Gastroesophageal sphincter (tissue), 4 donors: ENCODE measurements around the gene TLX1. TPM values are rescaled to one million over a fixed set of nuclear protein-coding genes. Genes with fewer than 3 reads are reported as not detected.
A peak's percentile ranks its signal among the peaks of the same experiment; 100 is the strongest.

Source experiments
- ATAC-seq: fragments of 150-250 bp; one replicate; pipeline ENCODE4 v1.9.1; 2016; ENCODE audit warnings: mild to moderate bottlenecking, moderate library complexity
- H3K27ac ChIP-seq, 4 donors: fragments of 200-600 bp; sonication (generic) in 3 of 4; 1 replicate in 3 of 4; 2 replicates in 1 of 4; pipeline ENCODE4 v1.5.1; 2016 to 2019
- H3K27me3 ChIP-seq: fragments of 200-600 bp; sonication (generic); one replicate; pipeline ENCODE4 v1.5.1; 2019
- H3K36me3 ChIP-seq, 2 donors: fragments of 200-600 bp; sonication (generic); one replicate each; pipeline ENCODE4 v1.5.1; 2019; ENCODE audit warnings: control low read depth in 1 of 2
- H3K4me1 ChIP-seq, 3 donors: fragments of 200-600 bp; sonication (generic); 1 replicate in 2 of 3; 2 replicates in 1 of 3; pipeline ENCODE4 v1.5.1; 2016 to 2019; ENCODE audit warnings: control low read depth in 2 of 3
- H3K4me3 ChIP-seq, 2 donors: fragments of 200-600 bp; sonication (generic); one replicate each; pipeline ENCODE4 v1.5.1; 2019; ENCODE audit warnings: mild to moderate bottlenecking in 1 of 2, moderate library complexity in 1 of 2
- H3K9me3 ChIP-seq, 3 donors: fragments of 200-600 bp; sonication (generic); one replicate each; pipeline ENCODE4 v1.5.1; 2017 to 2019; ENCODE audit warnings: control low read depth in 2 of 3
- CTCF ChIP-seq, 4 experiments: fragments of 200-600 bp in 2 of 4; fragments of 450-650 bp in 2 of 4; sonication (generic) in 1 of 4; IDR thresholded peaks; one replicate each; pipeline ENCODE4 v1.5.1; 2017 to 2019; ENCODE audit warnings: antibody characterized with exemption in 4 of 4, mild to moderate bottlenecking in 2 of 4, moderate library complexity in 2 of 4
- EP300 ChIP-seq: sonication (generic); formaldehyde crosslinking; IDR thresholded peaks from one replicate; pipeline ENCODE4 v1.6.1; 2017; ENCODE audit warnings: antibody characterized with exemption, mild to moderate bottlenecking
- POLR2A ChIP-seq, 2 donors: fragments of 450-650 bp; IDR thresholded peaks; one replicate each; pipeline ENCODE4 v1.6.1; 2017; ENCODE audit warnings: antibody characterized with exemption in 2 of 2, mild to moderate bottlenecking in 2 of 2, moderate library complexity in 1 of 2
- POLR2AphosphoS5 ChIP-seq: sonication (generic); formaldehyde crosslinking; IDR thresholded peaks from one replicate; pipeline ENCODE4 v1.6.1; 2017; ENCODE audit warnings: antibody characterized with exemption
- WGBS, 2 donors: methylation state at CpG; one replicate each; pipeline ENCODE4 v1.1.5; 2018; ENCODE audit warnings: low coverage in 1 of 2; 5-methylcytosine and 5-hydroxymethylcytosine counted together
- total RNA-seq, 4 donors: library from RNA; depleted of rRNA; stranded (reverse); fragments of >200 nt; gene quantifications; one replicate each; pipeline ENCODE4 v1.1.0, GENCODE V29; 2016

Gene TLX1
- total RNA-seq, 4 donors from 2014 or later: not detected

- H3K4me3 ChIP-seq: peak overlapping the region in 1 of 2 donors; percentile 35
- no peak overlapping the region for H3K27ac ChIP-seq
- no peak for ATAC-seq
These were observed 7.8 kb upstream of the TLX1 start for GRCh38 chr10:101123085-101123814.

GRCh38 chr10:101123815-101124617 lies 7.1 kb upstream of the TLX1 start:
- no peak for ATAC-seq
- peaks cover 0 to 32% (median 14%) of the 10 kb centered on the region in 3 donors for H3K4me1 ChIP-seq
- 7 to 26% methylated on average over 2 to 4 of the region's 13 CpGs for WGBS, 2 donors
- no peak for TF ChIP-seq POLR2A (IDR thresholded peaks at IDR 0.05)
- no peak for TF ChIP-seq EP300
- TF ChIP-seq POLR2AphosphoS5: no peak
- no peak for TF ChIP-seq CTCF (IDR thresholded peaks at IDR 0.05)
- H3K4me3 ChIP-seq: no peak overlapping the region
- no peaks in the 10 kb centered on the region for H3K36me3 ChIP-seq
- H3K27me3 ChIP-seq: peaks cover 99% of the 10 kb centered on the region
- H3K9me3 ChIP-seq: no peaks in the 10 kb centered on the region
- H3K27ac ChIP-seq: no peak overlapping the region

More at GRCh38 chr10:101123085-101123814, 7.8 kb upstream of the TLX1 start:
- Histone ChIP-seq H3K4me1 (peaks cover 0 to 32% (median 14%) of the 10 kb centered on the region in 3 donors), H3K9me3 (no peaks in the 10 kb centered on the region), H3K36me3 (no peaks in the 10 kb centered on the region), H3K27me3 (peaks cover 99% of the 10 kb centered on the region)
- WGBS, 2 donors: 0% methylated on average over 1 of the region's 58 CpGs; no CpG with 5 or more reads in 1 of the 2 donors
- TF ChIP-seq POLR2A (IDR thresholded peaks at IDR 0.05): no peak
- no peak for TF ChIP-seq CTCF (IDR thresholded peaks at IDR 0.05)
- TF ChIP-seq POLR2AphosphoS5: no peak
- no peak for TF ChIP-seq EP300

GRCh38 chr10:101124933-101125332 lies 6.2 kb upstream of the TLX1 start:
- Histone ChIP-seq H3K27me3 (peaks cover 100% of the 10 kb centered on the region), H3K9me3 (no peaks in the 10 kb centered on the region), H3K27ac (no peak overlapping the region), H3K36me3 (no peaks in the 10 kb centered on the region), H3K4me3 (no peak overlapping the region), H3K4me1 (peaks cover 0 to 32% (median 14%) of the 10 kb centered on the region in 3 donors)
- no CpG with 5 or more reads among the region's 5 CpGs for WGBS, 2 donors
- ATAC-seq: no peak
- TF ChIP-seq EP300 (no peak), CTCF (IDR thresholded peaks at IDR 0.05) (no peak), POLR2A (IDR thresholded peaks at IDR 0.05) (no peak), POLR2AphosphoS5 (no peak)

GRCh38 chr10:101126684-101127628 lies 4.1 kb upstream of the TLX1 start:
- 13 to 48% methylated on average over 4 to 7 of the region's 14 CpGs for WGBS, 2 donors
- Histone ChIP-seq H3K27ac (no peak overlapping the region), H3K27me3 (peaks cover 100% of the 10 kb centered on the region), H3K4me1 (peaks cover 0 to 34% (median 22%) of the 10 kb centered on the region in 3 donors), H3K9me3 (no peaks in the 10 kb centered on the region), H3K36me3 (no peaks in the 10 kb centered on the region), H3K4me3 (no peak overlapping the region)
- no peak for ATAC-seq
- TF ChIP-seq POLR2A (IDR thresholded peaks at IDR 0.05) (no peak), EP300 (no peak), CTCF (IDR thresholded peaks at IDR 0.05) (no peak), POLR2AphosphoS5 (no peak)
